HG02678 (cell line): ENCODE results near the gene MAN2A2.

Experiments used
- ATAC-seq: cut with Tn5 transposase; IDR thresholded peaks from one replicate; pipeline ENCODE4 v1.9.1; 2021; ENCODE audit warnings: mild to moderate bottlenecking, moderate library complexity; ENCODE audit not compliant: unreplicated experiment

The MAN2A2 gene

GRCh38 chr15:90936823-90937222 is 33.7 kb downstream of the MAN2A2 start:
- no peak for ATAC-seq

GRCh38 chr15:90938261-90938660 is 35.2 kb downstream of the MAN2A2 start:
- ATAC-seq, result no peak

- ATAC-seq, result no peak
Measured at GRCh38 chr15:90939756-90940155, 36.7 kb downstream of the MAN2A2 start.

GRCh38 chr15:90941038-90941437 is 37.9 kb downstream of the MAN2A2 start:
- ATAC-seq, result no peak

GRCh38 chr15:90942354-90943120 is 39.4 kb downstream of the MAN2A2 start:
- ATAC-seq, result no peak

- ATAC-seq, result no peak
Measured at GRCh38 chr15:90945091-90945490, 42.0 kb downstream of the MAN2A2 start.

- no peak for ATAC-seq
Measured at GRCh38 chr15:90946538-90946937, 43.4 kb downstream of the MAN2A2 start.

GRCh38 chr15:90946941-90947576 is 44.0 kb downstream of the MAN2A2 start:
- no peak for ATAC-seq

- ATAC-seq, result no peak
Measured at GRCh38 chr15:90947577-90948357, 44.7 kb downstream of the MAN2A2 start.

- ATAC-seq, result no peak
Measured at GRCh38 chr15:90948506-90948905, 45.4 kb downstream of the MAN2A2 start.

GRCh38 chr15:90949979-90950675 is 47.0 kb downstream of the MAN2A2 start:
- ATAC-seq, result no peak

- ATAC-seq, result no peak
Measured at GRCh38 chr15:90950676-90951075, 47.6 kb downstream of the MAN2A2 start.

- ATAC-seq, result no peak
Measured at GRCh38 chr15:90952901-90953677, 50.0 kb downstream of the MAN2A2 start.

GRCh38 chr15:90953947-90954711 is 51.0 kb downstream of the MAN2A2 start:
- no peak for ATAC-seq

- ATAC-seq, result peak; percentile 91
Measured at GRCh38 chr15:90954712-90955623, 51.9 kb downstream of the MAN2A2 start, which contains the start of gene RCCD1. RCCD1 (plus strand) TSS chr15:90954884; CDS start chr15:90956735, 1,851 bp downstream.

GRCh38 chr15:90955624-90956273 is 52.6 kb downstream of the MAN2A2 start:
- no peak for ATAC-seq

GRCh38 chr15:90956274-90957030 is 53.4 kb downstream of the MAN2A2 start:
- ATAC-seq, result peak; percentile 38
